Activated CD4-positive, alpha-beta T cell treated with anti-CD3 and anti-CD28 coated beads, Interleukin-2, amount 10 ng/mL, durations not matched to agents 24 days and 14 days (primary cell): ENCODE results near the gene CASK. TPM values are rescaled to one million over a fixed set of nuclear protein-coding genes. Genes with fewer than 3 reads are reported as not detected.
"Not testable (repeated sequence)": the region's sequence is repeated elsewhere in the genome, so short reads cannot be mapped to it uniquely, and the experiment has no call there.

ENCODE experiments used
- DNase-seq: peaks from one replicate; pipeline ENCODE4 v3.0.0; 2022
- H3K27ac Mint-ChIP-seq: one replicate; pipeline ENCODE4 v1.8.0; 2022; ENCODE audit warnings: mild to moderate bottlenecking, mixed read lengths
- H3K27me3 Mint-ChIP-seq: one replicate; pipeline ENCODE4 v1.8.0; 2022; ENCODE audit warnings: mixed read lengths
- H3K36me3 Mint-ChIP-seq: one replicate; pipeline ENCODE4 v1.8.0; 2022; ENCODE audit warnings: low read depth, mild to moderate bottlenecking, mixed read lengths
- H3K4me1 Mint-ChIP-seq: one replicate; pipeline ENCODE4 v1.8.0; 2021; ENCODE audit warnings: mixed read lengths
- H3K4me3 Mint-ChIP-seq: one replicate; pipeline ENCODE4 v1.8.0; 2022; ENCODE audit warnings: mild to moderate bottlenecking, moderate library complexity, mixed read lengths
- H3K9me3 Mint-ChIP-seq: one replicate; pipeline ENCODE4 v1.8.0; 2021; ENCODE audit warnings: mixed read lengths
- intact Hi-C: fragments of 100-400 bp; cut with micrococcal nuclease; formaldehyde crosslinking; loops from one replicate; pipeline ENCODE4 v1.15.1; 2023
- total RNA-seq: library from RNA; stranded (reverse); gene quantifications from 2 replicates; pipeline ENCODE4 v1.2.3, GENCODE V29; 2022

CASK gene
- total RNA-seq, 1 donor from 2014 or later = 19.3 TPM

- intact Hi-C loops = loop anchor here (5.0 kb wide), 1 partner anchor 77 kb away; no protein-coding TSS in a partner anchor
- H3K4me3 Mint-ChIP-seq = no peak overlapping the region
- peaks cover 28% of the 10 kb centered on the region for H3K4me1 Mint-ChIP-seq
- H3K36me3 Mint-ChIP-seq = peaks cover 11% of the 10 kb centered on the region
- H3K27me3 Mint-ChIP-seq = no peaks in the 10 kb centered on the region
- H3K27ac Mint-ChIP-seq = no peak overlapping the region
- DNase-seq = no peak
- H3K9me3 Mint-ChIP-seq = no peaks in the 10 kb centered on the region
These were observed 403.9 kb downstream of the CASK start for GRCh38 chrX:41519468-41519867.

GRCh38 chrX:41518841-41519220, 404.5 kb downstream of the CASK start:
- peak overlapping the region; percentile 29 for H3K4me3 Mint-ChIP-seq
- H3K27ac Mint-ChIP-seq = peak overlapping the region; percentile 60
- H3K27me3 Mint-ChIP-seq = no peaks in the 10 kb centered on the region
- peaks cover 10% of the 10 kb centered on the region for H3K36me3 Mint-ChIP-seq
- intact Hi-C loops = loop anchor here (5.0 kb wide), 1 partner anchor 77 kb away; no protein-coding TSS in a partner anchor
- DNase-seq = no peak
- no peaks in the 10 kb centered on the region for H3K9me3 Mint-ChIP-seq
- H3K4me1 Mint-ChIP-seq = peaks cover 33% of the 10 kb centered on the region

DNA sequence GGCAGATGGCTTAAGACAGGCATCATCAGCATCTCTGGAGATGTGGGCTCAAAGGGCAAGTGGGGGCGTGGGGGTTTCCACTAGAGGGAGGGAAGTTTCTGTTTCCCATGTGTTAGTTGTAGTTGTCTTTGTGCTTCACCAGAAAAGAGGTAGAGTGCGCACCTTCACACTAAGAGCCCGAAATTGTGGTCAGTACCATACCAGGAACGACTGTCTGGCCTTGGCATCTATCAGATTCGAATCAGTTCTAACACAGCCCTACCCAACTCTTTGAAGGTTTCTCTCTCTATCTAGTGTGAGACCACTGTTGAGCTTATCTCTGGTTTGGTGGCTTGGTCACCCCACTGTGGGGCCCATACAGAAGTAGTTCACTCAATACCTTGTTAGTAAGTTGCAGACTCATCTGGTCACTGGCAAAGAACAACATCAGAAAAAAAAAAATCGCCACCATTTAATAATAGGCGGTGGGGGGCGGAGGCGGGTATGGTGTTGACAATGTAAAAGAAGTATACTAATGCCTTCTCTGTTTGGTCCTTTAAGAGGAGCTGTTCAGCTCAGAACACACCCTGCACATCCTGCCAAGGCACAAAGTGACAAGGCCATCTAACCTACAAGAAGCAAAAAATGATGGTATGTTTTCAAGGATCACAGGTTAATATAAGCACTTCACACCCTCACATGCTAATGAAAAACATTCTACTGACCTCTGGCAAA, 405.1 kb downstream of the CASK start:
- Mint-ChIP-seq H3K27ac (peak overlapping the region; percentile 60), H3K4me1 (peaks cover 33% of the 10 kb centered on the region), H3K27me3 (no peaks in the 10 kb centered on the region), H3K9me3 (no peaks in the 10 kb centered on the region), H3K4me3 (peak overlapping the region; percentile 29), H3K36me3 (peaks cover 10% of the 10 kb centered on the region)
- peak; percentile 56 for DNase-seq
- intact Hi-C loops = loop anchor here (5.0 kb wide), 1 partner anchor 76 kb away; no protein-coding TSS in a partner anchor

DNA sequence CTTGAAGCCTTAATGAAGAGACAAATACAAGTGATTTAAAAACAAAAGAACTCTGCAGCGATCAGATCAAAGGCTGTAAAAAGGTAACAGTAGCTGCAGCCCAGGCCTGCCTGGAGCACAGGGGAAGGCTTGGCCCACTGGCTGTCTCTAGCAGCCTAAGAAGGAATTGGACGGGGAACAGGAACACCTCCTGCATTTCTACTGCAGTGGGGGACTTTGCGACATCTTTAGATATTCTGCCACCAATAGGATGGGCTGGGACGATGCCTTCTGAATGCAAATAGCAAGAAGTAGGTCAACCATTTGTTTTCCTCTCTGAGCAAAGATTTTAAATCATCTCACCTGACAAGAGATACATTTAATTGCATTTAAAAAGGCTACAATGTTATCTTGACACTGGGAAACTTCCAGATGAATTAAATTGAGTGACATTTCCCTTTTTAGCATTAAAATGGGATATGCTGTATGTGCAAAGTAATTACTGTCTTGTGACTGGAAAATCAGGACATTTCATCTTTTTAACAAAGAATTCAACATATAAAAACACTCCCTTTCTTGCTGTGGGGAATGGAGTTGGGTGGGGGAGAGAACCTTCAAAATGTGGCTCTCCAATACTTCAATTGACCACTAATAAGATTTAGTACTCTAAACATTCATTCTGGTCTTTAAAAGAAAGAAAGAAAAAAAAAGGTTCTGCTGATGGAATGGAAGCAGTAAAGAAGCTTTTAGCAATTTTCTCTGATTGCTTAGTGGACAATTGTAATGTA, 406.2 kb downstream of the CASK start:
- no peaks in the 10 kb centered on the region for H3K27me3 Mint-ChIP-seq
- intact Hi-C loops = loop anchor here (5.0 kb wide), 1 partner anchor 75 kb away; no protein-coding TSS in a partner anchor
- peaks cover 5% of the 10 kb centered on the region for H3K36me3 Mint-ChIP-seq
- H3K4me3 Mint-ChIP-seq = no peak overlapping the region
- no peaks in the 10 kb centered on the region for H3K9me3 Mint-ChIP-seq
- H3K4me1 Mint-ChIP-seq = peaks cover 33% of the 10 kb centered on the region
- DNase-seq = no peak
- H3K27ac Mint-ChIP-seq = peak overlapping the region; percentile 65

- H3K4me1 Mint-ChIP-seq = peaks cover 35% of the 10 kb centered on the region
- peaks cover 5% of the 10 kb centered on the region for H3K36me3 Mint-ChIP-seq
- intact Hi-C loops = loop anchor here (5.0 kb wide), 1 partner anchor 74 kb away; no protein-coding TSS in a partner anchor
- H3K9me3 Mint-ChIP-seq = no peaks in the 10 kb centered on the region
- H3K27ac Mint-ChIP-seq = no peak overlapping the region
- no peak for DNase-seq
- H3K27me3 Mint-ChIP-seq = no peaks in the 10 kb centered on the region
- no peak overlapping the region for H3K4me3 Mint-ChIP-seq
These were observed 406.9 kb downstream of the CASK start for GRCh38 chrX:41516456-41516855.

GRCh38 chrX:41515376-41515775, 408.0 kb downstream of the CASK start:
- H3K4me1 Mint-ChIP-seq = peaks cover 36% of the 10 kb centered on the region
- no peaks in the 10 kb centered on the region for H3K9me3 Mint-ChIP-seq
- peaks cover 3% of the 10 kb centered on the region for H3K36me3 Mint-ChIP-seq
- no peaks in the 10 kb centered on the region for H3K27me3 Mint-ChIP-seq
- H3K4me3 Mint-ChIP-seq = no peak overlapping the region
- no peak for DNase-seq
- intact Hi-C loops = loop anchor here (5.0 kb wide), 1 partner anchor 73 kb away; no protein-coding TSS in a partner anchor
- no peak overlapping the region for H3K27ac Mint-ChIP-seq

- Mint-ChIP-seq H3K4me1 (peaks cover 36% of the 10 kb centered on the region), H3K27ac (peak overlapping the region; percentile 42), H3K36me3 (no peaks in the 10 kb centered on the region), H3K4me3 (peak overlapping the region; percentile 20), H3K27me3 (no peaks in the 10 kb centered on the region), H3K9me3 (no peaks in the 10 kb centered on the region)
- intact Hi-C loops = loop anchor here (5.0 kb wide), 3 partner anchors 43 to 182 kb away; partner anchors contain the start of gene DDX3X
- DNase-seq = no peak
These were observed 409.2 kb downstream of the CASK start for GRCh38 chrX:41514179-41514578.

- peaks cover 26% of the 10 kb centered on the region for H3K4me1 Mint-ChIP-seq
- H3K27ac Mint-ChIP-seq, H3K36me3 Mint-ChIP-seq, H3K9me3 Mint-ChIP-seq, H3K4me3 Mint-ChIP-seq, H3K27me3 Mint-ChIP-seq: not testable (repeated sequence)
- peak; percentile 56 for DNase-seq
- intact Hi-C loops = loop anchor here (5.0 kb wide), 3 partner anchors 44 to 181 kb away; partner anchors contain the start of gene DDX3X
These were observed 410.5 kb downstream of the CASK start for GRCh38 chrX:41512853-41513252.

DNA sequence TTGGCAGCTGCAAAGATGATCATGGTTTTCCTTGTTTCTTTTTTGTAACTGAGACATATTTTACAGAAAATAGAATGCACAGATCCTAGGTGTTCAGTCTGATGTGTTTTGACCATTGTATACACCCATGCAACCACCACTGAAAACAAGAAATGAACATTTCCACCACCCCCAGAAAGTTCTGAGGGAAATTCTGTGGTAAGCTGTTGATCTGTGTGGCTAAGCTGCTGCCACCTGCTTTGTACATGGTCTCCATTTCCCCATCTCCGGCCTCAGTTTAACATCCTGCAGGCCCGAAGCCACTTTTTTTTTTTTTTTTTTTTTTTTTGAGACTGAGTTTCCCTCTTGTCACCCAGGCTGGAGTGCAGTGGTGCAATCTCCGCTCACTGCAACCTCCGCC, 411.0 kb downstream of the CASK start:
- H3K4me1 Mint-ChIP-seq = peaks cover 22% of the 10 kb centered on the region
- peak overlapping the region; percentile 38 for H3K4me3 Mint-ChIP-seq
- intact Hi-C loops = loop anchor here (5.0 kb wide), 3 partner anchors 45 to 180 kb away; partner anchors contain the start of gene DDX3X
- DNase-seq = peak; percentile 77
- no peaks in the 10 kb centered on the region for H3K9me3 Mint-ChIP-seq
- no peaks in the 10 kb centered on the region for H3K27me3 Mint-ChIP-seq
- H3K27ac Mint-ChIP-seq = peak overlapping the region; percentile 80
- H3K36me3 Mint-ChIP-seq = no peaks in the 10 kb centered on the region

GRCh38 chrX:41507919-41508318, 415.4 kb downstream of the CASK start:
- H3K36me3 Mint-ChIP-seq = no peaks in the 10 kb centered on the region
- no peaks in the 10 kb centered on the region for H3K9me3 Mint-ChIP-seq
- DNase-seq = no peak
- peaks cover 6% of the 10 kb centered on the region for H3K4me1 Mint-ChIP-seq
- no peak overlapping the region for H3K27ac Mint-ChIP-seq
- intact Hi-C loops = no loop called here
- H3K4me3 Mint-ChIP-seq = no peak overlapping the region
- H3K27me3 Mint-ChIP-seq = no peaks in the 10 kb centered on the region

GRCh38 chrX:41502004-41502403, 421.4 kb downstream of the CASK start:
- no peaks in the 10 kb centered on the region for H3K36me3 Mint-ChIP-seq
- H3K9me3 Mint-ChIP-seq = no peaks in the 10 kb centered on the region

DNA sequence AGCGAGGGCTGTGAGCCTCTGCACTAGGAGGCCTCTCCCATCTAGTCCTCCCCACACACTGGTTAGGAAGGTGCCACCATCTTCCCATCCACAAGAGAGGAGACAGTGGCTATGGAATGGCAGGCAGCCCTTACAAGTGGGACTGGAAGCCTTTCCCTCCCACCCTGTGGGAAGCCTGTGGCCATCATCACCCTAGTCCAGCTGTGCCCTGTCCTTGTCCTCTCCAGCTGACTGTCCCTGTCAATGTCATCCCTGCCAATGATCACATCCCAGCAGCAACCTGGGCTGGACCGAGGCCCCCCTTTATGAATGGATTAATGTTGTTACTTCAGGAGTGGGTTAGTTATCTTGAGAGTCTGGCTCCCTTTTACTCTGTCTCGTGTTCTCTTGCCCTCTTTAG, 423.4 kb downstream of the CASK start:
- no peaks in the 10 kb centered on the region for H3K36me3 Mint-ChIP-seq
- no peaks in the 10 kb centered on the region for H3K4me1 Mint-ChIP-seq
- H3K4me3 Mint-ChIP-seq = no peak overlapping the region
- no peaks in the 10 kb centered on the region for H3K9me3 Mint-ChIP-seq
- no peak for DNase-seq
- no peaks in the 10 kb centered on the region for H3K27me3 Mint-ChIP-seq
- intact Hi-C loops = no loop called here
- no peak overlapping the region for H3K27ac Mint-ChIP-seq

More at GRCh38 chrX:41502004-41502403, 421.4 kb downstream of the CASK start:
- H3K4me1 Mint-ChIP-seq = no peaks in the 10 kb centered on the region
- intact Hi-C loops = no loop called here
- no peak overlapping the region for H3K27ac Mint-ChIP-seq
- no peak for DNase-seq
- no peak overlapping the region for H3K4me3 Mint-ChIP-seq
- no peaks in the 10 kb centered on the region for H3K27me3 Mint-ChIP-seq

GRCh38 chrX:41499195-41499594, 424.2 kb downstream of the CASK start:
- no peak for DNase-seq

More at GRCh38 chrX:41499195-41499594, 424.2 kb downstream of the CASK start:
- no peaks in the 10 kb centered on the region for H3K9me3 Mint-ChIP-seq
- H3K27ac Mint-ChIP-seq = no peak overlapping the region
- H3K4me3 Mint-ChIP-seq = no peak overlapping the region
- intact Hi-C loops = no loop called here
- H3K36me3 Mint-ChIP-seq = no peaks in the 10 kb centered on the region
- no peaks in the 10 kb centered on the region for H3K4me1 Mint-ChIP-seq
- H3K27me3 Mint-ChIP-seq = no peaks in the 10 kb centered on the region
